ENCODE data around the gene IRF2BP1. TPM values are rescaled to one million over a fixed set of nuclear protein-coding genes. Genes with fewer than 3 reads are reported as not detected.
A peak's percentile ranks its signal among the peaks of the same experiment; 100 is the strongest.

Gene IRF2BP1
- total RNA-seq, 1 donor from 2014 or later = 29.4 TPM

DNA sequence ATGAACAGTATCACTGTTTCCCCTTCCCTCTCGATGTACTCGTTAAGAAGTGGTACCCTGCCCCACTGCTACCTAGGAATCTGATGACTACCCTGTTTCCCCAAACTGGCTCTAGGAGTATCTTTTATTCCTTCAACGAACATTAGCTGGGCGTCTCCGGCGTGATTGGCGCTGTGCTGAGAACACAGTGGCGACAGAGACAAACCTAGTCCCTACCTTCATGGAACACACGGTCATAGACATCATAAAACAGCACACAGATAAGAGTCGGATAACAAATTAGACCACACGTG, 23.7 kb downstream of the IRF2BP1 start:
- DNase-seq (ENCODE audit: extremely low spot score, unreplicated experiment) = no peak
- peaks cover 10% of the 10 kb centered on the region for H3K36me3 Mint-ChIP-seq (ENCODE audit: unreplicated experiment)
- peaks cover 35% of the 10 kb centered on the region for H3K27me3 Mint-ChIP-seq (ENCODE audit: unreplicated experiment)
- H3K9me3 Mint-ChIP-seq (ENCODE audit: unreplicated experiment) = no peaks in the 10 kb centered on the region
- peak overlapping the region; percentile 98 for H3K27ac Mint-ChIP-seq (ENCODE audit: unreplicated experiment)
- H3K4me3 Mint-ChIP-seq (ENCODE audit: unreplicated experiment) = peak overlapping the region; percentile 89
- peaks cover 28% of the 10 kb centered on the region for H3K4me1 Mint-ChIP-seq (ENCODE audit: unreplicated experiment)
- TF ChIP-seq, protein P1, sequence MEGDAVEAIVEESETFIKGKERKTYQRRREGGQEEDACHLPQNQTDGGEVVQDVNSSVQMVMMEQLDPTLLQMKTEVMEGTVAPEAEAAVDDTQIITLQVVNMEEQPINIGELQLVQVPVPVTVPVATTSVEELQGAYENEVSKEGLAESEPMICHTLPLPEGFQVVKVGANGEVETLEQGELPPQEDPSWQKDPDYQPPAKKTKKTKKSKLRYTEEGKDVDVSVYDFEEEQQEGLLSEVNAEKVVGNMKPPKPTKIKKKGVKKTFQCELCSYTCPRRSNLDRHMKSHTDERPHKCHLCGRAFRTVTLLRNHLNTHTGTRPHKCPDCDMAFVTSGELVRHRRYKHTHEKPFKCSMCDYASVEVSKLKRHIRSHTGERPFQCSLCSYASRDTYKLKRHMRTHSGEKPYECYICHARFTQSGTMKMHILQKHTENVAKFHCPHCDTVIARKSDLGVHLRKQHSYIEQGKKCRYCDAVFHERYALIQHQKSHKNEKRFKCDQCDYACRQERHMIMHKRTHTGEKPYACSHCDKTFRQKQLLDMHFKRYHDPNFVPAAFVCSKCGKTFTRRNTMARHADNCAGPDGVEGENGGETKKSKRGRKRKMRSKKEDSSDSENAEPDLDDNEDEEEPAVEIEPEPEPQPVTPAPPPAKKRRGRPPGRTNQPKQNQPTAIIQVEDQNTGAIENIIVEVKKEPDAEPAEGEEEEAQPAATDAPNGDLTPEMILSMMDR (IDR thresholded peaks at IDR 0.05) = no peak

DNA sequence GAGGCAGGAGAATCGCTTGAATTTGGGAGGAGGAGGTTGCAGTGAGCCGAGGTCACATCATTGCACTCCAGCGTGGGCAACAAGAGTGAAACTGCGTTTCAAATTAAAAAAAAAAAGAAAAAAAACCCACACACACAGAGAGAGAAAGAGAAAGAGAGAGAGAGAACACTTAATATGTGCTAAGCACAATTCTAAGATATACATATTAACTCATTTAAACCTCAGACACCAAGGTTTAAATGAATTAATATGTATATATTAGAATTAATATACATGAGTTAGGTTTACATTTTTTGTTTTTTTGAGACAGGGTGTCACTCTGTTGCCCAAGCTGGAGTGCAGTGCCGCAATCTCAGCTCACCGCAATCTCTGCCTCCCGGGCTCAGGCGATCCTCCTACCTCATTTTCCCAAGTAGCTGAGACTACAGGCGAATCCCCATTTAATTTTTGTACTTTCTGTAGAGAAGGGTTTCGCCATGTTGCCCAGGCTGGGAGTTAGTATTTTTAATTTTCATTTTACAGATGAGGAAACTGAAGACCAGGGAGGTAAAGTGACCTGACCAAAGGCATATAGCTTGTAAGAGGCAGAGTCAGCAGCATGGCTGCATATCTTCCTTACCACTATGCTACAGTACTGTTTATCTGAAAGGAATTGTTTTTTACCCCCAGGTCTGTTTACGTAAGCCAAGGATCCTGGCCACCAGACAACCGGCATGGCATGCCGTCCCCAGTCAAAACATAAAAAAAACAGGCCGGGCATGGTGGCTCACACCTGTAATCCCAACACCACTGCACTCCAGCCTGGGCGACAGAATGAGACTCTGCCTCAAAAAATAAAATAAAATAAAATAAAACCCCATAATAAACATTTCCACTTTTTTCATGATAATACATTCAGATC, 25.3 kb downstream of the IRF2BP1 start:
- no peaks in the 10 kb centered on the region for H3K9me3 Mint-ChIP-seq (ENCODE audit: unreplicated experiment)
- peaks cover 10% of the 10 kb centered on the region for H3K36me3 Mint-ChIP-seq (ENCODE audit: unreplicated experiment)
- H3K27ac Mint-ChIP-seq (ENCODE audit: unreplicated experiment) = peak overlapping the region; percentile 64
- peak overlapping the region; percentile 32 for H3K4me3 Mint-ChIP-seq (ENCODE audit: unreplicated experiment)
- H3K27me3 Mint-ChIP-seq (ENCODE audit: unreplicated experiment) = peaks cover 22% of the 10 kb centered on the region
- TF ChIP-seq, protein P1 (IDR thresholded peaks at IDR 0.05) = no peak
- H3K4me1 Mint-ChIP-seq (ENCODE audit: unreplicated experiment) = peaks cover 28% of the 10 kb centered on the region
- DNase-seq (ENCODE audit: extremely low spot score, unreplicated experiment) = no peak

DNA sequence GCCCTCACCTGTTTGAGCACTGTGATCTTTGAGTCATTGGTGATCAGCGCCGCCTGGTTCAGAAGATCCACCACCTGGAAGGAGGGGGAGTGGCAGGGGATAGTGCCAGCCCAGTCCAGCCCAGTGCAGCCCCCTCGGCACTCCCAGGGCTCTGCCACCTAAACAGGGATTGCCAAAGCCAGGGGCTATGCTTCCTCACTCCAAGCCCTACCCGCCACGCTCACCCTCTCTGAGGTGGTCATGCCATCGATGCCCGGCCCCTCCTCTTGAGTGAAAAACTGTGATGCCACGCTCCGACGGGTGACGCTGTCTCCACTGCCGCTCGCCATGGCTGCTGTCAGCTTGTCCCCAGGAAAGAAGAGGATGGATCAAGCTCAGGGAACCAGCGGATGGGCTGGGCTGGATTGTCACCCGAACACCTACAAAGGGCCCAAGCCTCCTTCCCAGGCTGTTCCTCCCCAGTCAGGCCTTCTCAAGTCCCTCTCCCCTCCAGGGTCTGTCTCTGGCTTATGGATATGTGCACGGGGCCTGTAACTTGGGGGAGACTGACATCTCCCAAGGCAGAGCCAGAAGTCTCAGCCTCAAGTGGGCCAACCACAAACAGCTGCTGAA, 31.7 kb downstream of the IRF2BP1 start:
- Mint-ChIP-seq H3K9me3 (ENCODE audit: unreplicated experiment) (no peaks in the 10 kb centered on the region), H3K27ac (ENCODE audit: unreplicated experiment) (no peak overlapping the region), H3K4me3 (ENCODE audit: unreplicated experiment) (no peak overlapping the region), H3K36me3 (ENCODE audit: unreplicated experiment) (peaks cover 33% of the 10 kb centered on the region), H3K27me3 (ENCODE audit: unreplicated experiment) (no peaks in the 10 kb centered on the region), H3K4me1 (ENCODE audit: unreplicated experiment) (no peaks in the 10 kb centered on the region)
- TF ChIP-seq, protein P1 (IDR thresholded peaks at IDR 0.05) = no peak
- no peak for DNase-seq (ENCODE audit: extremely low spot score, unreplicated experiment)

DNA sequence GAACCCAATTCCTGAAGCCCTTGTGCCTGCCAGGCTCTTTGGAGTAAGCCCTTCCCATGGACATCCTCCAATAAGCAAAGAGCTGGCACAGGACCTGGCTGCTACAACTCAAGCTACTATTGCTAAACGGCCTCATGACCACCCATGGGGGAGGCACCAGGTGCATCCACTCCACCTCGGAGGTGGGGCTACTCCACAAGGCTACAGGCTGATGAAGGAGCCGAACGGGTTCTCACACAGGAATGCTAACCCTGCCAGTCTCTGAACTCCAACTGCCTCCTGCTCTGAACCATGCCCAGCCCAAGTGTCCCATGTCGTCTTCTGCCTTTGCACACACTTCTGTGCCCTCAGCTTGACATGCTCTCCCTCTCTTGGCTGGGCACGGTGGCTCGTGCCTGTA, 33.0 kb downstream of the IRF2BP1 start:
- TF ChIP-seq, protein P1 (IDR thresholded peaks at IDR 0.05) = no peak
- no peaks in the 10 kb centered on the region for H3K9me3 Mint-ChIP-seq (ENCODE audit: unreplicated experiment)
- DNase-seq (ENCODE audit: extremely low spot score, unreplicated experiment) = no peak
- H3K36me3 Mint-ChIP-seq (ENCODE audit: unreplicated experiment) = peaks cover 24% of the 10 kb centered on the region
- H3K27ac Mint-ChIP-seq (ENCODE audit: unreplicated experiment) = no peak overlapping the region
- H3K4me3 Mint-ChIP-seq (ENCODE audit: unreplicated experiment) = no peak overlapping the region
- no peaks in the 10 kb centered on the region for H3K4me1 Mint-ChIP-seq (ENCODE audit: unreplicated experiment)
- no peaks in the 10 kb centered on the region for H3K27me3 Mint-ChIP-seq (ENCODE audit: unreplicated experiment)

- Mint-ChIP-seq H3K36me3 (ENCODE audit: unreplicated experiment) (peaks cover 27% of the 10 kb centered on the region), H3K9me3 (ENCODE audit: unreplicated experiment) (no peaks in the 10 kb centered on the region), H3K4me3 (ENCODE audit: unreplicated experiment) (no peak overlapping the region), H3K4me1 (ENCODE audit: unreplicated experiment) (no peaks in the 10 kb centered on the region), H3K27ac (ENCODE audit: unreplicated experiment) (no peak overlapping the region), H3K27me3 (ENCODE audit: unreplicated experiment) (no peaks in the 10 kb centered on the region)
- TF ChIP-seq, protein P1 (IDR thresholded peaks at IDR 0.05) = no peak
- no peak for DNase-seq (ENCODE audit: extremely low spot score, unreplicated experiment)
These were observed 33.7 kb downstream of the IRF2BP1 start for GRCh38 chr19:45852145-45852750.

All from osteocyte (in vitro differentiated cells).